Activated T-helper 1 cell treated with anti-CD3 and anti-CD28 coated beads, Interleukin-12 subunit alpha, Interleukin-12 subunit beta, Interleukin-2, Interleukin-4 antibody, amounts not matched to agents 30 ng/mL and 10 ng/mL and 1 ng/mL, durations not matched to agents 14 hours and 24 hours and 36 hours (primary cell): ENCODE results near the gene VASH1. TPM values are rescaled to one million over a fixed set of nuclear protein-coding genes. Genes with fewer than 3 reads are reported as not detected.
"Not testable (repeated sequence)": the region's sequence is repeated elsewhere in the genome, so short reads cannot be mapped to it uniquely, and the experiment has no call there.

Experiments
- DNase-seq: peaks from one replicate; pipeline ENCODE4 v3.0.0; 2021; ENCODE audit warnings: low spot score
- H3K27ac Mint-ChIP-seq: one replicate; pipeline ENCODE4 v1.8.0; 2021; ENCODE audit warnings: mild to moderate bottlenecking, mixed read lengths
- H3K27me3 Mint-ChIP-seq: one replicate; pipeline ENCODE4 v1.8.0; 2022; ENCODE audit warnings: mild to moderate bottlenecking, moderate library complexity, mixed read lengths; ENCODE audit not compliant: insufficient read depth
- H3K36me3 Mint-ChIP-seq: one replicate; pipeline ENCODE4 v1.8.0; 2021; ENCODE audit warnings: low read depth, mixed read lengths
- H3K4me1 Mint-ChIP-seq: one replicate; pipeline ENCODE4 v1.8.0; 2021; ENCODE audit warnings: low read depth, mixed read lengths
- H3K4me3 Mint-ChIP-seq: one replicate; pipeline ENCODE4 v1.8.0; 2021; ENCODE audit warnings: mild to moderate bottlenecking, moderate library complexity, mixed read lengths
- H3K9me3 Mint-ChIP-seq: one replicate; pipeline ENCODE4 v1.8.0; 2021; ENCODE audit warnings: mixed read lengths
- intact Hi-C: fragments of 100-400 bp; cut with micrococcal nuclease; formaldehyde crosslinking; loops from one replicate; pipeline ENCODE4 v1.15.1; 2024
- total RNA-seq: library from RNA; stranded (reverse); gene quantifications from 2 replicates; pipeline ENCODE4 v1.2.3, GENCODE V29; 2022

The VASH1 gene
- total RNA-seq, 1 donor from 2014 or later = 6.1 TPM

DNA sequence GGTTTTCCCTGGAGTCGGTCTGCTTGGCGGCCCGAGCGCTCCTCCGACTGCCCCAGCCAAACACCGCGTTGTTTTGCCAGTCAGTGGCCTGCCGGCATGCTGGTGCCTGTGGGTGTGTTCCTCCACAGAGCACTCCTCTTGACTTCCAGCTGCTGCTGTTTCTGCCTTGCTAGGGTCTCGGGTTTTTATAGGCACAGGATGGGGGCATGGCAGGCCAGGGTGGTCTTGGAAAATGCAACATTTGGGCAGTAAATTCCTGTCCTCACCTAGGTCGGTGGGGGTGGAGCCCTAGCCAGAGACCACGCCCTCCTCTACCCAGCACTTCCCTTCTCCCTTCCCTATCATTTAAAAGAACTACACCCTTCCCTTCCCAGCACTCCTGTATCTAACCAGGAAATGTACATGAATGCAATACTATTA is 34.7 kb upstream of the VASH1 start:
- no peaks in the 10 kb centered on the region for H3K9me3 Mint-ChIP-seq
- no peaks in the 10 kb centered on the region for H3K4me1 Mint-ChIP-seq
- H3K27me3 Mint-ChIP-seq = peaks cover 16% of the 10 kb centered on the region
- DNase-seq = no peak
- H3K36me3 Mint-ChIP-seq = no peaks in the 10 kb centered on the region
- H3K27ac Mint-ChIP-seq = no peak overlapping the region
- intact Hi-C loops = no loop called here
- no peak overlapping the region for H3K4me3 Mint-ChIP-seq

DNA sequence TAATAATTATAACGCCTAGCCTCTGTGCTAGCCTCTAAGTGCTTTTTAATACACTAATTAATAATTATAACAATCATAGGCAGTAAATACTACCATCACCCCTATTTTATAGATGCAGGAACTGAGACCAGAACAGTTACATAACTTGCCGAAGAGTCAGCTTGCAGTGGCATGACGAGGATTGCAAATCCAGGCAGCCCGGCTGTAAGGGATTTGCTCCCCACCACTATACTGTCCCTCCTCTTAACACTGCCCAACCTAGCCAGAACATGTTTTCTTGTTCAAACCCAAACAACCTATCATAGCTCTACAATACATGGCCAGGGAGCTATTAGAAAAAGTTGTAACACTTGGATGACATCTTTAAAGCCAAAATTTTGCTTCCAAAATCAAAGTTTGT is 33.9 kb upstream of the VASH1 start:
- H3K36me3 Mint-ChIP-seq = no peaks in the 10 kb centered on the region
- no peaks in the 10 kb centered on the region for H3K9me3 Mint-ChIP-seq
- no peak overlapping the region for H3K27ac Mint-ChIP-seq
- H3K4me1 Mint-ChIP-seq = no peaks in the 10 kb centered on the region
- no peak overlapping the region for H3K4me3 Mint-ChIP-seq
- intact Hi-C loops = no loop called here
- peaks cover 16% of the 10 kb centered on the region for H3K27me3 Mint-ChIP-seq
- no peak for DNase-seq

DNA sequence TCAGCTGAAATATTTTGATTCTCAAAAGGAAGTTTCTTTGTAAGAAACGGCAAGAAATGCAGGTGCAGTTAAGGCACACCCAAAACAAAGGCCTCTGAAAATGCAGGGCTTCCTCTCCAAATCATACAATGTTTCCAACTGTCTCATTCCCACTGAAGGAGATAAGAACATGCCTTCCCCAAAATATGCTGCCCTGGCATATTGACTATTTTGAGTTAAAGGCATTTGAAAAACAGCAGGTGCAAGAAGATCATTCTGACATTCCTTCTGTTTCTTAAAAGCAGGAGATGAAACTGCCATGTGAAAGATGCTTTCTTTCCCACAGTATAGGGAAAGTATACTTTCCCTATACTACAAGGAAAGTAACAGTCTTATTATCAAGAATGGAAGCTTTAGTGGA is 33.4 kb upstream of the VASH1 start:
- H3K4me3 Mint-ChIP-seq = no peak overlapping the region
- no peaks in the 10 kb centered on the region for H3K36me3 Mint-ChIP-seq
- no peak for DNase-seq
- no peaks in the 10 kb centered on the region for H3K4me1 Mint-ChIP-seq
- intact Hi-C loops = no loop called here
- no peaks in the 10 kb centered on the region for H3K9me3 Mint-ChIP-seq
- H3K27ac Mint-ChIP-seq = no peak overlapping the region
- peaks cover 16% of the 10 kb centered on the region for H3K27me3 Mint-ChIP-seq

DNA sequence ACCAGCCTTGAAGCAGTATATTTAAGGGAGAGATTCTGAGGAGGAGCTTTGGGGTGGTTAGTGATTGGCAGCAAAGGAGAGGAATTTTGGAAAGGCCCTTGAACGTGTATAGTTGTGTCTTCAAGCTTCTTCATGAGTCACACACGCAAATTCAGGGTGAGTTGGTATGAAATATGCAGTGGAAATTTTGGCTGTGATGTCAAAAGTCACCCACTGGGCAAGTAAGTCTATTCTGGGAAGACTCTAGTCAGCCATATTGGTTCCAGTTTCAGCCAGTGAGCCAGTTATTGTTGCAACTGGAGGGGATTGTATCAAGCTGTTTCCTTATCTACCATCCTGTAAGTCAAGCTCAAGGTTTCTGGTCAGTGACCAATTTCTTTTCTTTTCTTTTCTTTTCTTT is 32.0 kb upstream of the VASH1 start:
- intact Hi-C loops = no loop called here
- no peak overlapping the region for H3K4me3 Mint-ChIP-seq
- H3K36me3 Mint-ChIP-seq = no peaks in the 10 kb centered on the region
- H3K4me1 Mint-ChIP-seq = no peaks in the 10 kb centered on the region
- H3K27ac Mint-ChIP-seq = no peak overlapping the region
- peaks cover 13% of the 10 kb centered on the region for H3K27me3 Mint-ChIP-seq
- H3K9me3 Mint-ChIP-seq = no peaks in the 10 kb centered on the region
- DNase-seq = no peak

DNA sequence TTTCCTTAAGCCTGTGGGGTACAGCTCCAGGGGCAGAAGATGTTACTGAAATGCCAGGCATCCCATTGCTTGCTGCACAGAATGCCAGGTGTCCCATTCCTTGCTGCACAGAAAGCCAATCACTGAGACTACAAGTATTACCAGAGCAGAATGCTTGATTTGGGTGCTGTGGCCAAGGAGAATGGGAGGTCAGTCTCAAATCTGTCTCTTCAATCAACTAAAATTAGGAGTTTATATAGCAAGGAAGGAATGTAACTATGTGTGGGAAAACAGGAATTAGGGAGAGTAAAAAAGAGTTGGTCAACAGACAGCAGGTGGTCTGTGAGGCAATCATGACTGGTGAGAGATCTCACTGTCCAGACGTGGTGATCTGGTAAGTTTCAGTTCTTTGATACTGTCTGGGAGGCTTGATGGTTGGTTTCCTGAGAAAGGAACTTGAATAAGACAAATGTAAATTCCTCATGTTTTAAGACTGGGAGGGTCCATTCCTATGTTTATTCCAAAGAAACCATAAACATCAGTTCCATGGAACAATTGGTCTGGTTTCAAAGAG is 31.2 kb upstream of the VASH1 start:
- DNase-seq = no peak
- Mint-ChIP-seq H3K9me3 (no peaks in the 10 kb centered on the region), H3K27me3 (peaks cover 13% of the 10 kb centered on the region), H3K36me3 (no peaks in the 10 kb centered on the region), H3K4me3 (no peak overlapping the region), H3K4me1 (no peaks in the 10 kb centered on the region), H3K27ac (no peak overlapping the region)
- intact Hi-C loops = no loop called here

DNA sequence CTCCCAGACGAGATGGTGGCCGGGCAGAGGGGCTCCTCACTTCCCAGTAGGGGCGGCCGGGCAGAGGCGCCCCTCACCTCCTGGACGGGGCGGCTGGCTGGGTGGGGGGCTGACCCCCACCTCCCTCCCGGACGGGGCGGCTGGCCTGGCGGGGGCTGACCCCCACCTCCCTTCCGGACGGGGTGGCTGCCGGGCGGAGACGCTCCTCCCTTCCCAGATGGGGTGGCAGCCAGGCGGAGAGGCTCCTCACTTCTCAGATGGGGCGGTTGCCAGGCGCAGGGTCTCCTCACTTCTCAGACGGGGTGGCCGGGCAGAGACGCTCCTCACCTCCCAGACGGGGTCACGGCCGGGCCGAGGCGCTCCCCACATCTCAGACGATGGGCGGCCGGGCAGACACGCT is 26.8 kb upstream of the VASH1 start:
- H3K4me3 Mint-ChIP-seq, H3K27ac Mint-ChIP-seq, H3K4me1 Mint-ChIP-seq, H3K36me3 Mint-ChIP-seq, DNase-seq, intact Hi-C loops, H3K9me3 Mint-ChIP-seq: not testable (repeated sequence)
- H3K27me3 Mint-ChIP-seq = peaks cover 25% of the 10 kb centered on the region

DNA sequence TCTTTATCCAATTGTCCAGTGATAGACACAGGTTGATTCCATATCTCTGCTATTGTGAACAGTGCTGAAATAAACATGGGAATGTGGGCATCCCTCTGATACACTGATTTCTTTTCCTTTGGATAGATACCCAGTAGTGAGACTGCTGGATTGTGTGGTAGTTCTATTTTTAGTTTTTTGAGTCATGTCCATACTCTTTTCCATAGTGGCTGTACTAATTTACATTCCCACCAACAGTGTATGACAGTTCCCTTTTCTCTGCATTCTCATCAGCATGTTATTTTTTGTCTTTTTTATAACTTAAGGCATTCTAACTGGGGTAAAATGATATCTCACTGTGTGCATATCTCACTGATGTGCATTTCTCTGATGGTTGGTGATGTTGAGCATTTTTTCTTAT is 24.8 kb upstream of the VASH1 start:
- H3K9me3 Mint-ChIP-seq = peaks cover 22% of the 10 kb centered on the region
- no peak for DNase-seq
- H3K27me3 Mint-ChIP-seq = peaks cover 25% of the 10 kb centered on the region
- H3K4me3 Mint-ChIP-seq = no peak overlapping the region
- intact Hi-C loops = no loop called here
- no peaks in the 10 kb centered on the region for H3K4me1 Mint-ChIP-seq
- peaks cover 2% of the 10 kb centered on the region for H3K36me3 Mint-ChIP-seq
- no peak overlapping the region for H3K27ac Mint-ChIP-seq

DNA sequence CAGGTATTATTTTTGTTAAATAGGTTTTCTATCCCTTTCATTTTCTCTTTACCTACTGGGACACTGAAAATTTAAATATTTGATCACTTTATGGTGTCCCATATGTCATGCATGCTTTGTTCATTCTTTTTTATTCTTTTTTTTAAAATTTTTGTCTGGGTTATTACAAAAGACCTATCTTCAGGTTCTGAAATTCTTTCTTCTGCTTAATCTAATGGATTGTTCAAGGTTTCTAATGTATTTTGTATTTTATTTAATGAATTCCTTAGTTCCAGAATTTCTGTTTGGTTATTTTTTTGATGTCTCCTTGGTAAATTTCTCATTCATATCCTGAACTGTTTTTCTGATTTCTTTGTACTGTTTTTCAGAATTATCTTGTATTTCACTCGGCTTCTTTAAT is 20.2 kb upstream of the VASH1 start:
- no peaks in the 10 kb centered on the region for H3K4me1 Mint-ChIP-seq
- H3K36me3 Mint-ChIP-seq = peaks cover 2% of the 10 kb centered on the region
- peaks cover 30% of the 10 kb centered on the region for H3K27me3 Mint-ChIP-seq
- no peak for DNase-seq
- intact Hi-C loops = no loop called here
- H3K9me3 Mint-ChIP-seq = peaks cover 28% of the 10 kb centered on the region
- no peak overlapping the region for H3K27ac Mint-ChIP-seq
- H3K4me3 Mint-ChIP-seq = no peak overlapping the region

DNA sequence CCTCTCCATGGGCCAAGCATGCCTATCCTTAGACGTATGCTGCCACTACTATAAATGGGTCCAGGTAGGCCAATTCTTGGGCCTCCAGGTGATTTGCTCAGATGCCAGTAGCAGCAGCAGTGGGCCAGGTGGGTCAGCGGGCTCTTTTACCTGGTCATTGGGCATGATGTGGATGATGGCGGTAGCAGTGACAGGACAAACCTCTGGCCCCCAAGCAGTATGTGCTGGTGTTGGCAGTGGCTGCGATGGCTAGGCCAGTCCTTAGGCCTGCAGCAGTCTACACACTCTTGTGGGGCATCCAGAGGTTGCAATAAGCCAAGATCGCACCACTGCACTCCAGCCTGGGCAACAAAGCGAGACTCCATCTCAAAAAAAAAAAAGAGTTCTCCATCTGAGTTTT is 19.1 kb upstream of the VASH1 start:
- peaks cover 27% of the 10 kb centered on the region for H3K27me3 Mint-ChIP-seq
- intact Hi-C loops = no loop called here
- peaks cover 28% of the 10 kb centered on the region for H3K9me3 Mint-ChIP-seq
- no peak overlapping the region for H3K27ac Mint-ChIP-seq
- H3K4me1 Mint-ChIP-seq = no peaks in the 10 kb centered on the region
- H3K4me3 Mint-ChIP-seq = no peak overlapping the region
- no peak for DNase-seq
- H3K36me3 Mint-ChIP-seq = peaks cover 2% of the 10 kb centered on the region

DNA sequence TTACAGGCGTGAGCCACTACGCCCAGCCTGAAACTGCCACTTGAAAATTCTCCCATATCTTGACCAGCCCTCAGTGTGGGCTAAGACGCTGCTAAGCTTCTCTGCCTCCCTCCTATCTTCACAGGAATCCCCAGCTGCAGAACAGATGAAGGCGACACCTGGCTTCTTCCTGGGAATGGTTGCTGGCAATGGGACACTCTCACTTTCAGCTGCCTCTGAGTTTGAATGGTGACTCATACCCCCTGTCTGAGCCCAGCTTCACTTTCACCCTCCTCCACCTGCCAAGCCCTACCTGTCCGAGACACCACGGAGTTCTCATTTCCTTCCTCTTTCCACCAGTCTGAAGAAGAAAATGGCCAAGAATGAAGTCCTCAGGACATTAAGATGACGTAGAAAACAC is 18.3 kb upstream of the VASH1 start:
- DNase-seq = no peak
- Mint-ChIP-seq H3K36me3 (peaks cover 2% of the 10 kb centered on the region), H3K27me3 (peaks cover 20% of the 10 kb centered on the region), H3K4me1 (no peaks in the 10 kb centered on the region), H3K9me3 (peaks cover 28% of the 10 kb centered on the region), H3K4me3 (no peak overlapping the region), H3K27ac (no peak overlapping the region)
- intact Hi-C loops = no loop called here

DNA sequence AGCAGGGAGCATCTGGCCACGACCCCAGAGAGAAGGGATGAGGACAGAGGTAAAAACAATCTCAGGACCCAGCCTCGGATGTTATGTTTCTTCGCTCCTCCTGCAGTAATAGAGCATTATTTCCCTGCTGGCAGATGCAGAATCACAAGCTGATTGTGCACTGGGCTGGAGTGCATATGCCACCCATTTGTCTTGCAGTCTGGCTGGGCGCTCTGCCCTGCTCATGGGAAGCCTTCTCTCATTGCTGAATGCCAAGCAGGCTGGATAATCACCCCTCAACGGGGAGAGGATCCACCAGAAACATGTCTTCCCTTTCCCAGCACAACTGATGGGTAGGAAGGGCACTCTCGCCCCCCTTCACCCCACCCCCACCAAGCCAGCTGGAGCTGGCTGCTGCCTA is 8.5 kb upstream of the VASH1 start:
- Mint-ChIP-seq H3K4me1 (no peaks in the 10 kb centered on the region), H3K27me3 (peaks cover 13% of the 10 kb centered on the region), H3K4me3 (no peak overlapping the region), H3K36me3 (no peaks in the 10 kb centered on the region), H3K27ac (no peak overlapping the region), H3K9me3 (no peaks in the 10 kb centered on the region)
- no peak for DNase-seq
- intact Hi-C loops = no loop called here

DNA sequence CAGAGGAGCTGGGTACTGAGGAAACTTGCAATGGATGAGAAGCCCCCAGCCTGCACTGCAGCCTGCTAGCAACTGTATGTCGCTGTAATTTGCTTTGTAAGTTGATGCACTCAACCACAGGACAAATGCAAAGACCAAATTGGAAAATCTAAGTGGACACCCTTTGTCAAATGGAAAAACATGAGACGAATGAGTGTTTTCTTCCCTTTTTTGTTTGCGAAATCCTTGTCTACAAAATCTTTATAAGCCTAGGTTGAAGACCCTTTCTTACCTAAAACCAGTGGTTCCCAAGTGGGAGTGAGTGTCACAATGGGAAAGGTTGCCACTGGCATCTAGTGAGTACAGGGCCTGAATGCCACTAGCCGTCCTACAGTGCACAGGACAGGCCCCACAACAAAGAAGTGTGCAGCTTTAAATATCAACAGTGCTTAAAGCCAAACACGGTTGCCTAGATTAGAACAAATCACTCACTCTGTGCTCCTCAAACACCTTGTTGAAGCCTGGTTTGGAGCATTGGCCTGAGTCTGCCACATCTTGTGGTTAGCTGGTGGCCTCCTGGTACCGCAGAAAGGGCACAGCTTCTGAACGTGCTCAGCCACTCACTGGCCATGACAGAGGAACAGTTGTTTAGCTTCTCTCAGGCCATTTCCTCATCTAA is 7.6 kb upstream of the VASH1 start:
- intact Hi-C loops = no loop called here
- Mint-ChIP-seq H3K27me3 (peaks cover 15% of the 10 kb centered on the region), H3K9me3 (no peaks in the 10 kb centered on the region), H3K27ac (no peak overlapping the region), H3K36me3 (no peaks in the 10 kb centered on the region), H3K4me3 (no peak overlapping the region), H3K4me1 (no peaks in the 10 kb centered on the region)
- DNase-seq = no peak

DNA sequence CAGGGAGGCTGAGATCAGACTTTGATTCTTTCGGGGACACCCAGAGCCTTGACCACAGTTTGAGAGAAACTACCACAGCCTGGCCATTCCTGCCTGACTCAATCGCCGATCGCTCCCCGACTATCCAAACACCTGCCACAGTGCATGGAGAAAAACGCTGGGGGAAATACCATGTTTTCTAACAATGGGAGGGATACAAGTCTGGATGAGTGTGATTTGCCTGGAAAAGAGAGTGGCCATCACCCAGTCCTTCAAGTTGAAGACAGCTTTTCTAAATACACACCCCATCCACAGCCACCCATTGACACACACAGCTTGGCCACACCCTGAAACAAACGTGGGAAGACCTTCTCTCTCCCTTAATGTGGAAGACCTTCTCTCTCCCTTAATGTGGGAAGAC is 6.7 kb upstream of the VASH1 start:
- intact Hi-C loops = no loop called here
- DNase-seq = no peak

More for the DNA sequence above, 6.7 kb upstream of the VASH1 start:
- Mint-ChIP-seq H3K36me3 (no peaks in the 10 kb centered on the region), H3K4me1 (no peaks in the 10 kb centered on the region), H3K27me3 (peaks cover 24% of the 10 kb centered on the region), H3K4me3 (no peak overlapping the region), H3K27ac (no peak overlapping the region), H3K9me3 (no peaks in the 10 kb centered on the region)
